H1 (cell line): ENCODE data around the gene MUC7. TPM values are rescaled to one million over a fixed set of nuclear protein-coding genes. Genes with fewer than 3 reads are reported as not detected.

Experiments used
- CTCF ChIA-PET: fragments of 300-600 bp; sonication (Branson Sonifier 250); formaldehyde crosslinking; loops from one replicate; lab custom pipeline; 2021; ENCODE audit not compliant: partially characterized antibody; lab: Charles Lee
- POLR2A ChIA-PET: fragments of 300-600 bp; sonication (Branson Sonifier 250); formaldehyde crosslinking; loops from one replicate; lab custom pipeline; 2021; ENCODE audit warnings: inconsistent platforms; ENCODE audit not compliant: partially characterized antibody; lab: Charles Lee
- DNase-seq, 2 experiments: peaks; one replicate each; pipeline versions ENCODE4 v3.0.0 to v3.0.0-alpha.2; 2010 to 2022; ENCODE audit warnings: low spot score in 2 of 2, low read depth in 1 of 2, mixed read lengths in 1 of 2
- FAIRE-seq: peaks from 2 replicates; lab custom pipeline; 2011; peaks lifted over from hg19 to GRCh38; lab: Jason Lieb, UNC
- H2AFZ ChIP-seq: 2 replicates; pipeline ENCODE4 v1.8.1; 2012; ENCODE audit warnings: low read length, inconsistent platforms
- H2AK5ac ChIP-seq: 2 replicates; pipeline ENCODE4 v1.6.1; 2013; ENCODE audit warnings: low read depth, low read length
- H2BK120ac ChIP-seq: replicated peaks from 2 replicates; pipeline ENCODE3; 2013; ENCODE audit warnings: low read depth, low read length, inconsistent platforms
- H2BK12ac ChIP-seq: 2 replicates; pipeline ENCODE4 v1.6.1; 2013; ENCODE audit warnings: low read depth, low read length
- H2BK15ac ChIP-seq: 2 replicates; pipeline ENCODE4 v1.6.1; 2013; ENCODE audit warnings: low read length
- H2BK20ac ChIP-seq: 2 replicates; pipeline ENCODE4 v1.6.1; 2013; ENCODE audit warnings: low read length
- H2BK5ac ChIP-seq: 2 replicates; pipeline ENCODE4 v1.6.1; 2013; ENCODE audit warnings: low read depth, low read length
- H3K14ac ChIP-seq: 2 replicates; pipeline ENCODE4 v1.6.1; 2013; ENCODE audit warnings: inconsistent platforms; ENCODE audit not compliant: insufficient read length
- H3K18ac ChIP-seq: 2 replicates; pipeline ENCODE4 v1.6.1; 2013; ENCODE audit warnings: low read length; ENCODE audit errors: extremely low read depth
- H3K23ac ChIP-seq: 2 replicates; pipeline ENCODE4 v1.6.1; 2013; ENCODE audit warnings: inconsistent platforms; ENCODE audit not compliant: insufficient read length
- H3K23me2 ChIP-seq: 2 replicates; pipeline ENCODE4 v1.6.1; 2013; ENCODE audit warnings: low read depth, low read length
- H3K27ac ChIP-seq: 2 replicates; pipeline ENCODE4 v1.6.1; 2011; ENCODE audit warnings: low read depth, low read length, inconsistent platforms
- H3K27me3 ChIP-seq, 4 experiments: replicated peaks in 1 of 4; 1 replicate in 1 of 4; 2 replicates in 3 of 4; pipeline versions ENCODE4 v1.6.1 to v1.8.1; 2011 to 2013; ENCODE audit warnings: low read length in 3 of 4, mild to moderate bottlenecking in 3 of 4, inconsistent platforms in 2 of 4, mixed read lengths in 2 of 4, moderate library complexity in 1 of 4; ENCODE audit not compliant: control insufficient read depth in 3 of 4, insufficient read depth in 3 of 4; ENCODE audit errors: extremely low read depth in 1 of 4
- H3K36me3 ChIP-seq, 4 experiments: 2 replicates each; pipeline versions ENCODE4 v1.6.1 to v1.8.1; 2011 to 2013; ENCODE audit warnings: mild to moderate bottlenecking in 4 of 4, low read length in 3 of 4, moderate library complexity in 2 of 4, control low read depth in 1 of 4, inconsistent platforms in 1 of 4; ENCODE audit not compliant: insufficient read depth in 4 of 4, control insufficient read depth in 2 of 4
- H3K4ac ChIP-seq: replicated peaks from 2 replicates; pipeline ENCODE3; 2013; ENCODE audit warnings: low read length, low read depth, mixed read lengths, inconsistent platforms; ENCODE audit not compliant: insufficient read length
- H3K4me1 ChIP-seq, 4 experiments: replicated peaks in 1 of 4; 1 replicate in 1 of 4; 2 replicates in 3 of 4; pipeline versions ENCODE4 v1.6.1 to v1.8.1; 2011 to 2013; ENCODE audit warnings: low read length in 3 of 4, inconsistent platforms in 2 of 4, mixed read lengths in 1 of 4; ENCODE audit not compliant: insufficient read depth in 4 of 4, control insufficient read depth in 3 of 4
- H3K4me2 ChIP-seq, 2 experiments: 2 replicates each; pipeline versions ENCODE4 v1.6.1 to v1.8.1; 2011 to 2013; ENCODE audit warnings: low read depth in 2 of 2, low read length in 2 of 2, control low read depth in 1 of 2, inconsistent platforms in 1 of 2, mild to moderate bottlenecking in 1 of 2; ENCODE audit not compliant: insufficient read depth in 1 of 2
- H3K4me3 ChIP-seq, 4 experiments: fragments of 200-600, 300-600 bp in 1 of 4; sonication (generic), shearing (Covaris generic), sonication (Bioruptor Twin) in 1 of 4; 2 replicates each; pipeline versions ENCODE4 v1.5.1 to v1.8.1; 2011 to 2016; ENCODE audit warnings: low read length in 4 of 4, low read depth in 3 of 4, control low read depth in 2 of 4, inconsistent platforms in 2 of 4, mild to moderate bottlenecking in 2 of 4, mixed read lengths in 1 of 4, moderate library complexity in 1 of 4; ENCODE audit not compliant: insufficient read depth in 2 of 4; ENCODE audit errors: extremely low read depth in 1 of 4
- H3K56ac ChIP-seq: replicated peaks from 2 replicates; pipeline ENCODE3; 2013; ENCODE audit warnings: low read depth, mild to moderate bottlenecking, mixed read lengths, low read length, inconsistent platforms; ENCODE audit not compliant: insufficient read length
- H3K79me1 ChIP-seq: 2 replicates; pipeline ENCODE4 v1.6.1; 2013; ENCODE audit warnings: low read depth, low read length, control low read depth
- H3K79me2 ChIP-seq, 2 experiments: 2 replicates each; pipeline versions ENCODE4 v1.6.1 to v1.8.1; 2012 to 2013; ENCODE audit warnings: low read length in 2 of 2, mild to moderate bottlenecking in 2 of 2, inconsistent platforms in 1 of 2; ENCODE audit not compliant: insufficient read depth in 2 of 2, control insufficient read depth in 1 of 2
- H3K9ac ChIP-seq, 4 experiments: replicated peaks in 1 of 4; 1 replicate in 1 of 4; 2 replicates in 3 of 4; pipeline versions ENCODE4 v1.6.1 to v1.8.1; 2011 to 2013; ENCODE audit warnings: low read depth in 3 of 4, low read length in 3 of 4, control low read depth in 2 of 4, mild to moderate bottlenecking in 2 of 4, moderate library complexity in 2 of 4, inconsistent platforms in 1 of 4; ENCODE audit errors: extremely low read depth in 1 of 4
- H3K9me3 ChIP-seq, 2 experiments: 2 replicates each; pipeline versions ENCODE4 v1.6.1 to v1.8.1; 2012 to 2013; ENCODE audit warnings: mild to moderate bottlenecking in 2 of 2, moderate library complexity in 2 of 2, control low read depth in 1 of 2, inconsistent platforms in 1 of 2, low read depth in 1 of 2, low read length in 1 of 2, mixed read lengths in 1 of 2; ENCODE audit not compliant: insufficient read depth in 2 of 2
- H4K20me1 ChIP-seq, 2 experiments: replicated peaks in 1 of 2; 2 replicates each; pipeline versions ENCODE3 to v1.8.1; 2011 to 2013; ENCODE audit warnings: inconsistent platforms in 2 of 2, low read length in 2 of 2, mild to moderate bottlenecking in 1 of 2; ENCODE audit not compliant: insufficient read depth in 2 of 2, control insufficient read depth in 1 of 2
- H4K5ac ChIP-seq: 2 replicates; pipeline ENCODE4 v1.6.1; 2013; ENCODE audit warnings: low read length, low read depth, mixed read lengths, inconsistent platforms; ENCODE audit not compliant: insufficient read length
- H4K8ac ChIP-seq: 2 replicates; pipeline ENCODE4 v1.8.0; 2013; ENCODE audit warnings: mild to moderate bottlenecking, moderate library complexity, low read length, inconsistent platforms; ENCODE audit not compliant: insufficient read depth; ENCODE audit errors: extremely low read depth
- H4K91ac ChIP-seq: replicated peaks from 2 replicates; pipeline ENCODE3; 2013; ENCODE audit warnings: low read length, mixed read lengths, inconsistent platforms; ENCODE audit not compliant: insufficient read length
- KDM1A ChIP-seq: fragments of 200-600, 300-600 bp; sonication (generic); IDR thresholded peaks from 2 replicates; pipeline ENCODE4 v1.7.1; 2016; ENCODE audit warnings: mild to moderate bottlenecking, low read length, borderline replicate concordance
- TEAD4 ChIP-seq: IDR thresholded peaks from 2 replicates; pipeline ENCODE4 v1.6.1; 2012; ENCODE audit warnings: low read depth, low read length, inconsistent platforms, mixed read lengths
- WGBS, 2 experiments: shearing (Covaris generic) in 1 of 2; methylation state at CpG; one replicate each; pipeline versions ENCODE4 v1.1.6 to v1.1.7; 2013 to 2015; ENCODE audit warnings: low lambda C conversion rate in 2 of 2, mixed read lengths in 2 of 2, inconsistent platforms in 1 of 2, low coverage in 1 of 2, missing lambda C conversion rate in 1 of 2; ENCODE audit not compliant: insufficient replicate concordance in 2 of 2, insufficient coverage in 1 of 2, insufficient read length in 1 of 2; ENCODE audit errors: extremely low coverage in 1 of 2, missing lambda C conversion rate in 1 of 2; 5-methylcytosine and 5-hydroxymethylcytosine counted together
- polyA plus RNA-seq, 7 experiments: library from polyadenylated mRNA; depleted of rRNA in 3 of 7; stranded (reverse) in 5 of 7; unstranded in 2 of 7; fragments of >200 nt in 5 of 7; fragments of 200-250 nt in 2 of 7; gene quantifications; 1 replicate in 5 of 7; 2 replicates in 1 of 7; 4 replicates in 1 of 7; pipeline versions ENCODE4 v1.2.1 to v1.2.3, GENCODE V29; 2011 to 2013; ENCODE audit warnings: missing spikeins in 2 of 7, mixed read lengths in 2 of 7
- total RNA-seq: library from RNA; stranded (reverse); fragmentation: NEBNext Ultra II Directional; extraction: Animal tissue kit (Norgen Biotek cat#: 25700); gene quantifications from 2 replicates; pipeline ENCODE4 v1.2.1, GENCODE V29; 2021
- TF ChIP-seq, protein P1 (sequence below): IDR thresholded peaks from 2 replicates; pipeline ENCODE4 v1.6.1; 2012; ENCODE audit warnings: inconsistent platforms

MUC7 gene
- total and polyA plus RNA-seq, 2 of the 8 experiments (the other 6 are each of a cell fraction or from before 2014, with no cell fraction given): not detected

DNA sequence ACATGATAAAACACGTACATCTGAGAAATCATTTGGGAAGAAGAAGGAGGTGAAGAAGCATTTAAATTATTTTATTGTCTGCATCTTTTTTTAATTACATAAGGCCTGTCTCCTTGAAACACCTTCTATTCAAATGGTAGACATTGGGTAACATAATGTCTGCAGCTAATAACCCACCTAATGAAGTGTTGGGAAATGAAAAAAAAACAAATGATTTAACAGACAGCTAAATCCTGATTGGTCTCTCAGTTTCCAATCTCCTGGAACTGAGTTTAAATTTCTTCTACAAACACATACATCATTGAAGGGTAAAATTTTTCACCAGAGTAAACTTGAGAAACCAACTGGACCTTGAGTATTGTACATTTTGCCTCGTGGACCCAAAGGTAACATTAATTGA lies 46.3 kb downstream of the MUC7 start, which contains the start of gene AMTN:
TSS of gene AMTN (plus strand) at position 301 of the 400 bp plus-strand sequence. CDS start 209 bp downstream, outside the sequence.
- no peaks in the 10 kb centered on the region for H3K36me3 ChIP-seq
- no peak within 1 kb of the TSS for H2AK5ac ChIP-seq
- H4K20me1 ChIP-seq: no peaks in the 10 kb centered on the region
- ChIA-PET POLR2A (no interaction called here), CTCF (no interaction called here)
- H3K27ac ChIP-seq: no peak within 1 kb of the TSS
- H3K9me3 ChIP-seq: no peaks in the 10 kb centered on the region
- no peak within 1 kb of the TSS for H2BK5ac ChIP-seq
- FAIRE-seq (peak; percentile 24), DNase-seq (no peak)
- H4K91ac ChIP-seq: no peak within 1 kb of the TSS
- H3K79me1 ChIP-seq: no peaks in the 10 kb centered on the region
- no peak within 1 kb of the TSS for H2BK120ac ChIP-seq
- no peak within 1 kb of the TSS for H3K18ac ChIP-seq
- no peaks in the 10 kb centered on the region for H3K79me2 ChIP-seq
- no peaks in the 10 kb centered on the region for H3K23me2 ChIP-seq
- no peak within 1 kb of the TSS for H3K9ac ChIP-seq
- no peak within 1 kb of the TSS for H3K56ac ChIP-seq
- no peak within 1 kb of the TSS for H2BK20ac ChIP-seq
- no peak within 1 kb of the TSS for H4K8ac ChIP-seq
- no peak within 1 kb of the TSS for H3K4me3 ChIP-seq
- H3K27me3 ChIP-seq: no peaks in the 10 kb centered on the region
- H2BK12ac ChIP-seq: no peak within 1 kb of the TSS
- no peak within 1 kb of the TSS for H3K4me2 ChIP-seq
- no peak within 1 kb of the TSS for H3K4ac ChIP-seq
- WGBS, 2 experiments: 88% methylated on average over 2 of the region's 2 CpGs; no CpG with 5 or more reads in 1 of the 2 experiments
- H4K5ac ChIP-seq: no peak within 1 kb of the TSS
- no peak within 1 kb of the TSS for H3K23ac ChIP-seq
- no peak within 1 kb of the TSS for H3K14ac ChIP-seq
- H3K4me1 ChIP-seq: no peaks in the 10 kb centered on the region
- H2AFZ ChIP-seq: no peak within 1 kb of the TSS
- H2BK15ac ChIP-seq: no peak within 1 kb of the TSS
- TF ChIP-seq, protein P1, sequence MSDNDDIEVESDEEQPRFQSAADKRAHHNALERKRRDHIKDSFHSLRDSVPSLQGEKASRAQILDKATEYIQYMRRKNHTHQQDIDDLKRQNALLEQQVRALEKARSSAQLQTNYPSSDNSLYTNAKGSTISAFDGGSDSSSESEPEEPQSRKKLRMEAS: no peak
- no peak for TF ChIP-seq TEAD4
- TF ChIP-seq KDM1A: no peak
